Stimulated activated CD8-positive, alpha-beta memory T cell treated with anti-CD3 and anti-CD28 coated beads, Interleukin-12 subunit alpha, Interleukin-12 subunit beta, amount 100 ng/mL, for 24 hours (primary cell): ENCODE results near the gene SLC1A2.

ENCODE experiments used
- DNase-seq: peaks from one replicate; pipeline ENCODE4 v3.0.0-alpha.2; 2020; ENCODE audit errors: extremely low read depth

SLC1A2 gene

GRCh38 chr11:35271031-35271430 lies 148.3 kb downstream of the SLC1A2 start:
- no peak for DNase-seq

- no peak for DNase-seq
Measured at GRCh38 chr11:35270342-35270741, 149.0 kb downstream of the SLC1A2 start.

GRCh38 chr11:35267504-35267903 lies 151.9 kb downstream of the SLC1A2 start:
- no peak for DNase-seq

- no peak for DNase-seq
Measured at GRCh38 chr11:35265755-35266454, 153.5 kb downstream of the SLC1A2 start.

GRCh38 chr11:35262735-35263134 lies 156.6 kb downstream of the SLC1A2 start:
- no peak for DNase-seq

- no peak for DNase-seq
Measured at GRCh38 chr11:35262056-35262455, 157.3 kb downstream of the SLC1A2 start.

GRCh38 chr11:35261197-35261596 lies 158.2 kb downstream of the SLC1A2 start:
- DNase-seq, result no peak

GRCh38 chr11:35260342-35260985 lies 158.9 kb downstream of the SLC1A2 start:
- no peak for DNase-seq

- no peak for DNase-seq
Measured at GRCh38 chr11:35259529-35259928, 159.8 kb downstream of the SLC1A2 start.

GRCh38 chr11:35257281-35257680 lies 162.1 kb downstream of the SLC1A2 start:
- DNase-seq, result no peak

GRCh38 chr11:35256296-35256695 lies 163.1 kb downstream of the SLC1A2 start:
- no peak for DNase-seq

GRCh38 chr11:35255514-35255913 lies 163.8 kb downstream of the SLC1A2 start:
- DNase-seq, result no peak

GRCh38 chr11:35253237-35253636 lies 166.1 kb downstream of the SLC1A2 start:
- DNase-seq, result no peak

GRCh38 chr11:35250621-35251020 lies 168.7 kb downstream of the SLC1A2 start:
- no peak for DNase-seq

- no peak for DNase-seq
Measured at GRCh38 chr11:35250192-35250591, 169.2 kb downstream of the SLC1A2 start.

GRCh38 chr11:35248558-35249323 lies 170.6 kb downstream of the SLC1A2 start:
- no peak for DNase-seq

GRCh38 chr11:35247863-35248262 lies 171.5 kb downstream of the SLC1A2 start:
- DNase-seq, result no peak

GRCh38 chr11:35247428-35247827 lies 171.9 kb downstream of the SLC1A2 start:
- DNase-seq, result no peak

- DNase-seq, result no peak
Measured at GRCh38 chr11:35246745-35247144, 172.6 kb downstream of the SLC1A2 start.

- no peak for DNase-seq
Measured at GRCh38 chr11:35245786-35246185, 173.6 kb downstream of the SLC1A2 start.

- DNase-seq, result no peak
Measured at GRCh38 chr11:35245056-35245455, 174.3 kb downstream of the SLC1A2 start.

GRCh38 chr11:35243774-35244173 lies 175.6 kb downstream of the SLC1A2 start:
- no peak for DNase-seq
